GM12878 (cell line): ENCODE results near the gene CACNA1G. TPM values are rescaled to one million over a fixed set of nuclear protein-coding genes. Genes with fewer than 3 reads are reported as not detected.

Source experiments
- ATAC-seq: fragments of 200-7000 bp; cut with Tn5 transposase; 3 replicates; pipeline ENCODE4 v1.9.1; 2020; ENCODE audit warnings: mild to moderate bottlenecking, moderate library complexity
- BruUV-seq: library from RNA; stranded (reverse); fragments of 400-500 nt; replicated peaks from 2 replicates; lab custom pipeline; 2021; lab: Mats Ljungman, UMichigan
- CTCF ChIA-PET: fragments of 300-600 bp; sonication (Branson Sonifier 250); formaldehyde crosslinking; extraction: SDS; loops from one replicate; lab custom pipeline; 2021; ENCODE audit warnings: inconsistent platforms; lab: Yijun Ruan, JAX
- POLR2A ChIA-PET: fragments of 350-600 bp; formaldehyde crosslinking; extraction: SDS; loops from one replicate; lab custom pipeline; 2021; ENCODE audit warnings: inconsistent platforms; lab: Charles Lee
- RAD21 ChIA-PET: fragments of 300-600 bp; sonication (Branson Sonifier 250); formaldehyde crosslinking; loops from one replicate; lab custom pipeline; 2023; ENCODE audit warnings: antibody characterized with exemption; ENCODE audit not compliant: unreplicated experiment; lab: Charles Lee
- SMC1A ChIA-PET: fragments of 300-600 bp; sonication (Branson Sonifier 250); formaldehyde crosslinking; loops from one replicate; lab custom pipeline; 2023; ENCODE audit not compliant: unreplicated experiment, uncharacterized antibody; lab: Charles Lee
- DNase-seq: peaks from one replicate; pipeline ENCODE4 v3.0.0-alpha.2; 2011; ENCODE audit warnings: low read depth, low spot score
- FAIRE-seq: peaks from 3 replicates; lab custom pipeline; 2011; peaks lifted over from hg19 to GRCh38; lab: Jason Lieb, UNC
- H2AFZ ChIP-seq: 2 replicates; pipeline ENCODE4 v1.6.0; 2011; ENCODE audit warnings: low read depth, low read length, control low read depth; ENCODE audit not compliant: control insufficient read depth
- H3K27ac ChIP-seq: 2 replicates; pipeline ENCODE4 v1.5.1; 2011; ENCODE audit warnings: control low read depth; ENCODE audit not compliant: control insufficient read depth, insufficient read depth
- H3K27me3 ChIP-seq, 2 experiments: replicated peaks in 1 of 2; 2 replicates each; pipeline versions ENCODE4 v1.6.0 to v1.6.1; 2011; ENCODE audit warnings: low read length in 1 of 2; ENCODE audit not compliant: control insufficient read depth in 2 of 2, insufficient read depth in 2 of 2
- H3K36me3 ChIP-seq, 2 experiments: 2 replicates each; pipeline ENCODE4 v1.5.1; 2011; ENCODE audit warnings: low read length in 1 of 2; ENCODE audit not compliant: control insufficient read depth in 2 of 2, insufficient read depth in 2 of 2
- H3K4me1 ChIP-seq: 2 replicates; pipeline ENCODE4 v1.6.1; 2011; ENCODE audit warnings: mild to moderate bottlenecking, low read length, moderate library complexity, mixed read lengths; ENCODE audit not compliant: control insufficient read depth, insufficient read depth
- H3K4me2 ChIP-seq: 2 replicates; pipeline ENCODE4 v1.6.0; 2011; ENCODE audit warnings: control low read depth; ENCODE audit not compliant: control insufficient read depth, insufficient read depth
- H3K4me3 ChIP-seq: fragments of 200-600 bp; sonication (generic); 2 replicates; pipeline ENCODE4 v1.5.1; 2016
- H3K79me2 ChIP-seq: 2 replicates; pipeline ENCODE4 v1.6.0; 2011; ENCODE audit warnings: low read length; ENCODE audit not compliant: control insufficient read depth, insufficient read depth
- H3K9ac ChIP-seq: 2 replicates; pipeline ENCODE4 v1.8.0; 2011; ENCODE audit warnings: low read length, control low read depth, mixed read lengths; ENCODE audit not compliant: control insufficient read depth, insufficient read depth
- H3K9me3 ChIP-seq: replicated peaks from 3 replicates; pipeline ENCODE4 v1.5.1; 2011; ENCODE audit warnings: mild to moderate bottlenecking, low read length; ENCODE audit not compliant: control insufficient read depth, insufficient read depth
- H4K20me1 ChIP-seq: 2 replicates; pipeline ENCODE4 v1.6.0; 2011; ENCODE audit not compliant: control insufficient read depth, insufficient read depth
- RAD21 ChIP-seq: IDR thresholded peaks from 2 replicates; pipeline ENCODE4 v1.6.1; 2011; ENCODE audit warnings: mild to moderate bottlenecking, low read depth, low read length, moderate library complexity; ENCODE audit not compliant: insufficient read depth
- RB1 ChIP-seq: fragments of 450-650 bp; formaldehyde crosslinking; IDR thresholded peaks from 2 replicates; pipeline ENCODE4 v1.6.1; 2017; ENCODE audit warnings: mild to moderate bottlenecking, borderline replicate concordance
- SMC3 ChIP-seq: IDR thresholded peaks from 2 replicates; pipeline ENCODE4 v1.6.1; 2011; ENCODE audit warnings: low read length, improper control_type of control experiment, borderline replicate concordance
- WGBS: methylation state at CpG from one replicate; pipeline ENCODE4 v1.1.6; 2016; ENCODE audit warnings: low lambda C conversion rate; ENCODE audit not compliant: insufficient replicate concordance, insufficient coverage; ENCODE audit errors: missing lambda C conversion rate; 5-methylcytosine and 5-hydroxymethylcytosine counted together
- in situ Hi-C: fragments of 300-500 bp; cut with MboI; formaldehyde crosslinking; loops from 9 replicates; pipeline ENCODE4 v1.14.3; 2018; ENCODE audit warnings: mixed read lengths
- intact Hi-C: fragments of 100-400 bp; cut with micrococcal nuclease; formaldehyde crosslinking; loops from one replicate; pipeline ENCODE4 v1.14.2; 2022; ENCODE audit not compliant: unreplicated experiment
- polyA plus RNA-seq, 11 experiments: library from polyadenylated mRNA; depleted of rRNA in 4 of 11; unstranded in 6 of 11; stranded (reverse) in 5 of 11; fragments of >200 nt; fragmentation: Nextera tagmentation in 4 of 11; fragmentation: Illumina TruSeq in 1 of 11; extraction: Ambion mirVana in 4 of 11; extraction: Trizol in 1 of 11; gene quantifications; 1 replicate in 1 of 11; 2 replicates in 10 of 11; pipeline versions ENCODE4 v1.2.1 to v1.2.3, GENCODE V29; 2011 to 2016; ENCODE audit warnings: inconsistent platforms in 2 of 11, missing spikeins in 2 of 11, low read depth in 1 of 11
- total RNA-seq, 4 experiments: library from RNA; depleted of rRNA in 3 of 4; stranded (reverse); fragments of >200 nt in 3 of 4; fragmentation: Illumina TruSeq in 1 of 4; extraction: Trizol in 1 of 4; gene quantifications; 2 replicates each; pipeline versions ENCODE4 v1.2.1 to v1.2.3, GENCODE V29; 2013 to 2021
- TF ChIP-seq, protein P1 (sequence below): fragments of 450-650 bp; IDR thresholded peaks from 2 replicates; pipeline ENCODE4 v1.6.1; 2017; ENCODE audit warnings: low read depth, mild to moderate bottlenecking, moderate library complexity
- TF ChIP-seq, protein P2 (sequence below): fragments of 450-650 bp; formaldehyde crosslinking; IDR thresholded peaks from 2 replicates; pipeline ENCODE4 v1.5.0; 2022; ENCODE audit warnings: mild to moderate bottlenecking, missing genetic modification characterization

CACNA1G gene
- total and polyA plus RNA-seq, 10 of the 15 experiments (the other 5 are each of a cell fraction or from before 2014, with no cell fraction given) = 0.03 to 0.15 TPM; not detected in 8

DNA sequence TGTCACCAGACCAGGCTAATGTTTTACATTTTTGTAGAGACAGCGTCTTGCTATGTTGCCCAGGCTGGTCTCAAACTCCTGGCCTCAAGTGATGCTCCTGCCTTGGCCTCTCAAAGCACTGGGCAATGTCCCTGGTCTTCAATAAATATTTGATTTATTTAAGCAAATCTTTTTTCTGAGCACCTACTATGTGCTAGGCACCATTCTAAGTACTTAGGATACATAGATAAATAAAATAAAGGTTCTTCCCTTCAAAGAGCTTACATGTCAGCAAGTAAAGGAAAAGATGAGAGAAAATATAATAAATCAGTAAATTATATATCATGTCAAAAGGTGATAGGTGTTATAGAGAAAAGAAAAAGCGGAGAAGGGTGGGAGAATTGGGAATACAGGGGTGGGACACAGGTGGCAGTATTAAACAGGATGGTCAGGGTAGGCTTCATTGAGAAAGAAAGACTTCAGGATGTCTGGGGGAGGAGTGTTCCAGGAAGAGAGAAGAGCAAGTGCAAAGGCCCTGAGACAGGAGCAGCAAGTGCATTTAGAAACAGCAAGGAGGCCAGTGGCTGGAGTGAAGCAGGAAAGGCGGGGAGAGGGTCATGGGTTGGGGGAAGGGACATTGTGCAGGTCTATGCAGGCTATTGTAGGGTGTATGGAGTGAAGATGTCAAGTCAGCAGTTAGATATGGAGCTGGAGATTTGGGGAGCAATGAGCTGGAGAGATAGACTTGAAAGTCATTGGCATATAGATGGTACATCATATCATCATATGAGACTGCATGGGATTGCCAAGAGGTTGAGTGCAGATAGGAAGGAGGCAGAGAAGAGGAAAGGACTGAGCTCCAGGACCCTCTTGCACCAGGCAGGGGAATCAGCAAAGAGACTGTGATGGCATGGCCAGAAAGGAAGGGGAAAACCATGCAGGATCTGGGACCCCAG lies 85.5 kb downstream of the CACNA1G start:
- FAIRE-seq (no peak), ATAC-seq (no peak), DNase-seq (no peak)
- Histone ChIP-seq H4K20me1 (no peaks in the 10 kb centered on the region), H3K4me1 (no peaks in the 10 kb centered on the region; the same call in 1 of the 2 replicates), H3K79me2 (no peaks in the 10 kb centered on the region), H3K4me3 (no peak overlapping the region), H3K36me3 (no peaks in the 10 kb centered on the region), H3K27me3 (no peaks in the 10 kb centered on the region), H3K27ac (no peak overlapping the region), H3K9me3 (no peaks in the 10 kb centered on the region), H2AFZ (no peak overlapping the region), H3K4me2 (no peak overlapping the region), H3K9ac (no peak overlapping the region)
- BruUV-seq = no TSS peak
- TF ChIP-seq RB1 = no peak
- no peak for TF ChIP-seq SMC3
- TF ChIP-seq, protein P1, sequence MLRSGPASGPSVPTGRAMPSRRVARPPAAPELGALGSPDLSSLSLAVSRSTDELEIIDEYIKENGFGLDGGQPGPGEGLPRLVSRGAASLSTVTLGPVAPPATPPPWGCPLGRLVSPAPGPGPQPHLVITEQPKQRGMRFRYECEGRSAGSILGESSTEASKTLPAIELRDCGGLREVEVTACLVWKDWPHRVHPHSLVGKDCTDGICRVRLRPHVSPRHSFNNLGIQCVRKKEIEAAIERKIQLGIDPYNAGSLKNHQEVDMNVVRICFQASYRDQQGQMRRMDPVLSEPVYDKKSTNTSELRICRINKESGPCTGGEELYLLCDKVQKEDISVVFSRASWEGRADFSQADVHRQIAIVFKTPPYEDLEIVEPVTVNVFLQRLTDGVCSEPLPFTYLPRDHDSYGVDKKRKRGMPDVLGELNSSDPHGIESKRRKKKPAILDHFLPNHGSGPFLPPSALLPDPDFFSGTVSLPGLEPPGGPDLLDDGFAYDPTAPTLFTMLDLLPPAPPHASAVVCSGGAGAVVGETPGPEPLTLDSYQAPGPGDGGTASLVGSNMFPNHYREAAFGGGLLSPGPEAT = no peak
- TF ChIP-seq, protein P2, sequence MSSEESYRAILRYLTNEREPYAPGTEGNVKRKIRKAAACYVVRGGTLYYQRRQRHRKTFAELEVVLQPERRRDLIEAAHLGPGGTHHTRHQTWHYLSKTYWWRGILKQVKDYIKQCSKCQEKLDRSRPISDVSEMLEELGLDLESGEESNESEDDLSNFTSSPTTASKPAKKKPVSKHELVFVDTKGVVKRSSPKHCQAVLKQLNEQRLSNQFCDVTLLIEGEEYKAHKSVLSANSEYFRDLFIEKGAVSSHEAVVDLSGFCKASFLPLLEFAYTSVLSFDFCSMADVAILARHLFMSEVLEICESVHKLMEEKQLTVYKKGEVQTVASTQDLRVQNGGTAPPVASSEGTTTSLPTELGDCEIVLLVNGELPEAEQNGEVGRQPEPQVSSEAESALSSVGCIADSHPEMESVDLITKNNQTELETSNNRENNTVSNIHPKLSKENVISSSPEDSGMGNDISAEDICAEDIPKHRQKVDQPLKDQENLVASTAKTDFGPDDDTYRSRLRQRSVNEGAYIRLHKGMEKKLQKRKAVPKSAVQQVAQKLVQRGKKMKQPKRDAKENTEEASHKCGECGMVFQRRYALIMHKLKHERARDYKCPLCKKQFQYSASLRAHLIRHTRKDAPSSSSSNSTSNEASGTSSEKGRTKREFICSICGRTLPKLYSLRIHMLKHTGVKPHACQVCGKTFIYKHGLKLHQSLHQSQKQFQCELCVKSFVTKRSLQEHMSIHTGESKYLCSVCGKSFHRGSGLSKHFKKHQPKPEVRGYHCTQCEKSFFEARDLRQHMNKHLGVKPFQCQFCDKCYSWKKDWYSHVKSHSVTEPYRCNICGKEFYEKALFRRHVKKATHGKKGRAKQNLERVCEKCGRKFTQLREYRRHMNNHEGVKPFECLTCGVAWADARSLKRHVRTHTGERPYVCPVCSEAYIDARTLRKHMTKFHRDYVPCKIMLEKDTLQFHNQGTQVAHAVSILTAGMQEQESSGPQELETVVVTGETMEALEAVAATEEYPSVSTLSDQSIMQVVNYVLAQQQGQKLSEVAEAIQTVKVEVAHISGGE = no peak
- TF ChIP-seq RAD21 = no peak
- ChIA-PET RAD21 (interaction anchor here (1.0 kb wide), 1 partner anchor 18 kb away, joined by 3 read pairs; no protein-coding TSS in a partner anchor), SMC1A (no interaction called here), CTCF (interaction anchor here (1.3 to 2.0 kb wide), 2 partner anchors 16 to 20 kb away, joined by 4 to 6 read pairs; no protein-coding TSS in a partner anchor), POLR2A (interaction anchor here (1.0 kb wide), 1 partner anchor 13 kb away, joined by 3 read pairs; no protein-coding TSS in a partner anchor)
- intact Hi-C loops (no loop called here), in situ Hi-C loops (no loop called here)
- 38% methylated on average over 3 of the region's 3 CpGs for WGBS
